Heart right ventricle (tissue), 16 donors: ENCODE results near the gene GALNT13. TPM values are rescaled to one million over a fixed set of nuclear protein-coding genes. Genes with fewer than 3 reads are reported as not detected.

Experiments used
- ATAC-seq, 8 donors: fragments of 200-7000 bp; cut with Tn5 transposase; one replicate each; pipeline ENCODE4 v1.9.1; 2020; ENCODE audit warnings: mild to moderate bottlenecking in 8 of 8, moderate library complexity in 8 of 8, moderate number of reproducible peaks in 1 of 8
- DNase-seq, 2 donors: peaks; one replicate each; pipeline ENCODE4 v3.0.0-alpha.2; 2020
- H3K27ac ChIP-seq, 10 donors: fragments of 200-600 bp; sonication (generic) in 2 of 10; one replicate each; pipeline versions ENCODE4 v1.5.0 to v1.8.0; 2020 to 2022; ENCODE audit warnings: mild to moderate bottlenecking in 3 of 10
- H3K27me3 ChIP-seq, 7 donors: fragments of 200-600 bp; one replicate each; pipeline ENCODE4 v1.8.0; 2021 to 2022; ENCODE audit warnings: mild to moderate bottlenecking in 2 of 7
- H3K36me3 ChIP-seq, 9 donors: fragments of 200-600 bp; sonication (generic) in 1 of 9; one replicate each; pipeline versions ENCODE4 v1.5.0 to v1.8.0; 2020 to 2022; ENCODE audit warnings: mild to moderate bottlenecking in 2 of 9
- H3K4me1 ChIP-seq, 9 donors: fragments of 200-600 bp; sonication (generic) in 1 of 9; one replicate each; pipeline versions ENCODE4 v1.5.0 to v1.8.0; 2020 to 2022; ENCODE audit warnings: mild to moderate bottlenecking in 4 of 9
- H3K4me3 ChIP-seq, 10 donors: fragments of 200-600 bp; sonication (generic) in 2 of 10; one replicate each; pipeline versions ENCODE4 v1.5.0 to v1.8.0; 2020 to 2022; ENCODE audit warnings: mild to moderate bottlenecking in 7 of 10, moderate library complexity in 2 of 10
- H3K9me3 ChIP-seq, 11 donors: fragments of 200-600 bp in 10 of 11; sonication (generic) in 2 of 11; one replicate each; pipeline versions ENCODE4 v1.5.0 to v1.8.0; 2013 to 2022; ENCODE audit warnings: mild to moderate bottlenecking in 2 of 11, control low read depth in 1 of 11, moderate library complexity in 1 of 11
- CTCF ChIP-seq, 9 donors: fragments of 200-600 bp; sonication (generic) in 2 of 9; IDR thresholded peaks; one replicate each; pipeline versions ENCODE4 v1.5.0 to v1.8.0; 2021 to 2022; ENCODE audit warnings: antibody characterized with exemption in 9 of 9, mild to moderate bottlenecking in 5 of 9, moderate library complexity in 1 of 9
- WGBS, 2 donors: extraction: QIAGEN DNeasy Blood & Tissue Kit; methylation state at CpG; one replicate each; pipeline ENCODE4 v1.1.7; 2013; ENCODE audit warnings: inconsistent platforms in 1 of 2; 5-methylcytosine and 5-hydroxymethylcytosine counted together
- intact Hi-C, 10 donors: fragments of 100-400 bp; cut with DNase I; formaldehyde crosslinking; loops; one replicate each; pipeline versions ENCODE4 v1.11.1 to v1.14.2; 2022
- polyA plus RNA-seq, 2 donors: library from polyadenylated mRNA; stranded (reverse); fragments of 200-250 nt; gene quantifications; one replicate each; pipeline ENCODE4 v1.2.3, GENCODE V29; 2013
- total RNA-seq, 10 donors: library from RNA; stranded (reverse); fragmentation: NEBNext Ultra II Directional in 3 of 10; extraction: Animal tissue kit (Norgen Biotek cat#: 25700) in 3 of 10; gene quantifications; one replicate each; pipeline versions ENCODE4 v1.2.1 to v1.2.4, GENCODE V29; 2021 to 2023
- donor health status: Arrhythmogenic right ventricular cardiomyopathy.
- donor health status: ischemic (EF 13 %, LVEDD 7.1; RV severe dilation, severe dysfunction).
- donor health status: healthy with polysubstance abuse.
- donor health status: DM: no; HTN: yes; CAD: no.
- donor health status: DM: no; HTN: no; CAD: no.
- donor health status: ischemic (EF 25% LVEDD 6.9; RV normal size, moderate dysfunction).
- donor health status: ischemic (EF 25% LVEDD 5.7; RV mildly dilated, moderate dysfunction).
- donor health status: healthy.
- donor health status: DM: yes; HTN: yes; CAD: no.
- donor health status: Ischemic cardiomyopathy.
- donor health status: ischemic (EF 35%, LVEDD 5.7; RV mildly dilated, moderate dysfunction).
- donor health status: nonischemic (EF 11% LVEDD 7.7; RV severe dilation, severe dysfunction).
- donor health status: DM: yes; HTN: yes; CAD: no.
- donor health status: PGD.
- donor health status: ischemic (EF 29% LVEDD 5.4; RV normal size, mild dysfunction).
- donor health status: nonischemic (EF 23%, LVEDD 6.1; RV moderate dilation, normal function).

The GALNT13 gene
- total and polyA plus RNA-seq, 12 donors = 0.01 to 0.30 (median 0.05) TPM; not detected in 9

DNA sequence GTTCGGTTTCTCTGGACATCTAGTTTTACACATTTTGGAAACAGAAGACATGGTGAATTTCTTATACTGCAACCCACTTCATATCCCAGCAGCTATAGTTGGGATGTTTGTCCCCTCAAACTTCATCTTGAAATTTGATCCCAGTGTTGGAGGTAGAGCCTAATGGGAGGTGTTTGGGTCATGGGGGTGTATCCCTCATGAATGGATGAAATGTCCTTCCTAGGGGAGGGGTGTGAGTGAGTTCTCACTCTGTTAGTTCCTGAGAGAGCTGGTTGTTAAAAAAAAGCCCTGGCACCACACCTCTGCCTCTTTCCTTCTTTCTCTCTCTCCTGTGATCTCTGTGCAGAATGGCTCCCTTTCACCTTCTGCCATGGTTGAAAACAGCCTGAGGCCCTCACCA, 457.8 kb downstream of the GALNT13 start:
- no peak for TF ChIP-seq CTCF (IDR thresholded peaks at IDR 0.05)
- 91 to 97% methylated on average over 1 of the region's 1 CpG for WGBS, 2 donors
- Histone ChIP-seq H3K27ac (no peak overlapping the region), H3K9me3 (no peaks in the 10 kb centered on the region), H3K4me3 (no peak overlapping the region), H3K36me3 (no peaks in the 10 kb centered on the region), H3K27me3 (no peaks in the 10 kb centered on the region), H3K4me1 (no peaks in the 10 kb centered on the region)
- DNase-seq = no peak
- intact Hi-C loops = no loop called here
- no peak for ATAC-seq

DNA sequence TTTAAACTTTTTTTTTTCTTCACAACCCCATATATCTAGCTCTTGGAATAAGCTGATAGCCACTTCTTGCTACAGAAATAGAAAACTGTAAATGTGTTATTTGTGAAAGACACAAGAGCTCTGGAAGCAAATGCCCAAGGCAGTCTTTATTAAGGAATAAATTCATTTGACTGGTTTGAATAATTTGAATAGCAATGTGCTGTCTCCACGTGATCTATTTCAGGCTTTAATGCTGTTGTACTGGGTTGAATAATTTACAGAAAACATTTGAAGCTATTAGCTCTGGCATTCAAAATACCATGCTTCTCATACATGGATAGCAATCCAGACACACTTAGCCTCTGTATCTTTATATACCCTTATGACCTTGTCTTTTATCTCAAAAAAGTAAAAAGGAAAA, 460.1 kb downstream of the GALNT13 start:
- 29 to 47% methylated on average over 1 of the region's 1 CpG for WGBS, 2 donors
- Histone ChIP-seq H3K4me3 (no peak overlapping the region), H3K36me3 (no peaks in the 10 kb centered on the region), H3K4me1 (no peaks in the 10 kb centered on the region), H3K27me3 (no peaks in the 10 kb centered on the region), H3K9me3 (no peaks in the 10 kb centered on the region), H3K27ac (no peak overlapping the region)
- TF ChIP-seq CTCF (IDR thresholded peaks at IDR 0.05) = no peak
- intact Hi-C loops = no loop called here
- ATAC-seq = no peak
- no peak for DNase-seq

- H3K4me3 ChIP-seq = no peak overlapping the region
- TF ChIP-seq CTCF (IDR thresholded peaks at IDR 0.05) = no peak
- 71 to 76% methylated on average over 1 of the region's 1 CpG for WGBS, 2 donors
- no peaks in the 10 kb centered on the region for H3K9me3 ChIP-seq
- H3K27me3 ChIP-seq = no peaks in the 10 kb centered on the region
- DNase-seq (no peak), ATAC-seq (no peak)
- intact Hi-C loops = no loop called here
- no peaks in the 10 kb centered on the region for H3K4me1 ChIP-seq
- no peak overlapping the region for H3K27ac ChIP-seq
- H3K36me3 ChIP-seq = no peaks in the 10 kb centered on the region
These were observed 464.5 kb downstream of the GALNT13 start for GRCh38 chr2:154336201-154336600.

- TF ChIP-seq CTCF (IDR thresholded peaks at IDR 0.05) = no peak
- Histone ChIP-seq H3K4me3 (no peak overlapping the region), H3K4me1 (peaks cover 0 to under 1% (median 0%) of the 10 kb centered on the region in 9 donors), H3K27me3 (no peaks in the 10 kb centered on the region), H3K9me3 (no peaks in the 10 kb centered on the region), H3K36me3 (no peaks in the 10 kb centered on the region), H3K27ac (no peak overlapping the region)
- intact Hi-C loops = no loop called here
- 52% methylated on average over 3 of the region's 3 CpGs for WGBS, 2 donors
- DNase-seq (no peak), ATAC-seq (no peak)
These were observed 466.7 kb downstream of the GALNT13 start for GRCh38 chr2:154338352-154338967.
